ENCODE results near the gene TMPRSS6. TPM values are rescaled to one million over a fixed set of nuclear protein-coding genes. Genes with fewer than 3 reads are reported as not detected.
"Not testable (repeated sequence)": the region's sequence is repeated elsewhere in the genome, so short reads cannot be mapped to it uniquely, and the experiment has no call there.

Gene TMPRSS6
- polyA plus RNA-seq, 4 donors: 0.35 to 0.63 (median 0.53) TPM

- no peak for DNase-seq (ENCODE audit: low read depth in 4 of 4, low spot score in 2 of 4)
These were observed 18.4 kb downstream of the TMPRSS6 start for GRCh38 chr22:37090920-37091695.

- DNase-seq (ENCODE audit: low read depth in 4 of 4, low spot score in 2 of 4): no peak
These were observed 20.1 kb downstream of the TMPRSS6 start for GRCh38 chr22:37089434-37089833.

GRCh38 chr22:37088750-37089408 lies 20.6 kb downstream of the TMPRSS6 start:
- no peak for DNase-seq (ENCODE audit: low read depth in 4 of 4, low spot score in 2 of 4)

- no peak for DNase-seq (ENCODE audit: low read depth in 4 of 4, low spot score in 2 of 4)
These were observed 21.4 kb downstream of the TMPRSS6 start for GRCh38 chr22:37088108-37088605.

- no peak for DNase-seq (ENCODE audit: low read depth in 4 of 4, low spot score in 2 of 4)
These were observed 23.3 kb downstream of the TMPRSS6 start for GRCh38 chr22:37086184-37086583.

GRCh38 chr22:37084385-37084784 lies 25.1 kb downstream of the TMPRSS6 start:
- DNase-seq (ENCODE audit: low read depth in 4 of 4, low spot score in 2 of 4): no peak

- no peak for DNase-seq (ENCODE audit: low read depth in 4 of 4, low spot score in 2 of 4)
These were observed 25.6 kb downstream of the TMPRSS6 start for GRCh38 chr22:37083914-37084313.

GRCh38 chr22:37082251-37082873 lies 27.2 kb downstream of the TMPRSS6 start:
- DNase-seq (ENCODE audit: low read depth in 4 of 4, low spot score in 2 of 4): no peak

- DNase-seq (ENCODE audit: low read depth in 4 of 4, low spot score in 2 of 4): no peak
These were observed 28.7 kb downstream of the TMPRSS6 start for GRCh38 chr22:37080838-37081237.

GRCh38 chr22:37080438-37080837 lies 29.1 kb downstream of the TMPRSS6 start:
- DNase-seq (ENCODE audit: low read depth in 4 of 4, low spot score in 2 of 4): no peak

GRCh38 chr22:37079668-37080171 lies 29.8 kb downstream of the TMPRSS6 start:
- DNase-seq (ENCODE audit: low read depth in 4 of 4, low spot score in 2 of 4): no peak

- DNase-seq (ENCODE audit: low read depth in 4 of 4, low spot score in 2 of 4): no peak
These were observed 30.4 kb downstream of the TMPRSS6 start for GRCh38 chr22:37079158-37079557.

GRCh38 chr22:37077802-37078448 lies 31.6 kb downstream of the TMPRSS6 start:
- peak in 1 of 4 donors; percentile 34 for DNase-seq (ENCODE audit: low read depth in 4 of 4, low spot score in 2 of 4)

- no peak for DNase-seq (ENCODE audit: low read depth in 4 of 4, low spot score in 2 of 4)
These were observed 33.6 kb downstream of the TMPRSS6 start for GRCh38 chr22:37075822-37076433.

GRCh38 chr22:37075046-37075445 lies 34.5 kb downstream of the TMPRSS6 start:
- no peak for DNase-seq (ENCODE audit: low read depth in 4 of 4, low spot score in 2 of 4)

GRCh38 chr22:37074537-37074936 lies 35.0 kb downstream of the TMPRSS6 start:
- DNase-seq (ENCODE audit: low read depth in 4 of 4, low spot score in 2 of 4): no peak

GRCh38 chr22:37072673-37073072 lies 36.8 kb downstream of the TMPRSS6 start:
- no peak for DNase-seq (ENCODE audit: low read depth in 4 of 4, low spot score in 2 of 4)

GRCh38 chr22:37071850-37072592 lies 37.5 kb downstream of the TMPRSS6 start:
- not testable (repeated sequence) for DNase-seq (ENCODE audit: low read depth in 4 of 4, low spot score in 2 of 4)

GRCh38 chr22:37070744-37071143 lies 38.8 kb downstream of the TMPRSS6 start:
- DNase-seq (ENCODE audit: low read depth in 4 of 4, low spot score in 2 of 4): no peak

GRCh38 chr22:37070334-37070733 lies 39.2 kb downstream of the TMPRSS6 start:
- no peak for DNase-seq (ENCODE audit: low read depth in 4 of 4, low spot score in 2 of 4)
